Bronchial epithelial cell (primary cell): ENCODE data around the gene TNN. TPM values are rescaled to one million over a fixed set of nuclear protein-coding genes. Genes with fewer than 3 reads are reported as not detected.
A peak's percentile ranks its signal among the peaks of the same experiment; 100 is the strongest.

Experiments
- DNase-seq: peaks from one replicate; pipeline ENCODE4 v3.0.0-alpha.2; 2010; ENCODE audit warnings: low read depth
- FAIRE-seq: peaks from 2 replicates; lab custom pipeline; 2011; peaks lifted over from hg19 to GRCh38; lab: Jason Lieb, UNC
- H3K27me3 ChIP-seq: 2 replicates; pipeline ENCODE4 v1.5.1; 2011; ENCODE audit warnings: low read length; ENCODE audit not compliant: control insufficient read depth, insufficient read depth
- H3K36me3 ChIP-seq: 2 replicates; pipeline ENCODE4 v1.5.1; 2011; ENCODE audit warnings: low read length; ENCODE audit not compliant: control insufficient read depth, insufficient read depth
- H3K4me3 ChIP-seq: 2 replicates; pipeline ENCODE4 v1.5.1; 2011; ENCODE audit warnings: mild to moderate bottlenecking, low read depth, low read length, control low read depth
- total RNA-seq: library from RNA; depleted of rRNA; stranded (reverse); fragments of >200 nt; gene quantifications from 2 replicates; pipeline ENCODE4 v1.2.1, GENCODE V29; 2014
- TF ChIP-seq, protein P1 (sequence below): IDR thresholded peaks from 2 replicates; pipeline ENCODE4 v1.5.1; 2011; ENCODE audit warnings: mild to moderate bottlenecking, moderate library complexity, low read length, control low read depth, inconsistent platforms; ENCODE audit not compliant: insufficient read depth, severe bottlenecking

Gene TNN
- total RNA-seq, 1 donor from 2014 or later = not detected

DNA sequence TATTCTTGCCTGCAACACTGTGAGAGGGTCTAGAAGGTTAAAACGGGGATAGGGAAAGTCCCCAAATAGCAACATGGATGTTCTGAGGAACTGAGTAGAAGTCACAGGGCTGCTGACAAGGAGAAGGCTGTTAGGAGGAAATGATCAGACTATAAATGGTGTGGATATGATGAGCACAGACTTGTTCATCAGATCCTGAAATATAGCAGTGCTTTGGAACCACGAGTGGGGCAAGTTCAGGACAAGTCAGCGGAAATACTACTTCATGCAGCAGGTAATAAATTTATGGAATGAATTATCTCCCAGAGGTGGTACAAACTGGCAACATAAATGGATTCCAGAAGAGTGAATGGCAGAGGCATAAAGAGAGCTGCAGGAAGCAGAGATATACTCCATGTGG lies 128.2 kb downstream of the TNN start:
- Histone ChIP-seq H3K36me3 (no peaks in the 10 kb centered on the region), H3K27me3 (peaks cover 2% of the 10 kb centered on the region), H3K4me3 (no peak overlapping the region)
- FAIRE-seq (no peak), DNase-seq (peak; percentile 83)
- TF ChIP-seq, protein P1, sequence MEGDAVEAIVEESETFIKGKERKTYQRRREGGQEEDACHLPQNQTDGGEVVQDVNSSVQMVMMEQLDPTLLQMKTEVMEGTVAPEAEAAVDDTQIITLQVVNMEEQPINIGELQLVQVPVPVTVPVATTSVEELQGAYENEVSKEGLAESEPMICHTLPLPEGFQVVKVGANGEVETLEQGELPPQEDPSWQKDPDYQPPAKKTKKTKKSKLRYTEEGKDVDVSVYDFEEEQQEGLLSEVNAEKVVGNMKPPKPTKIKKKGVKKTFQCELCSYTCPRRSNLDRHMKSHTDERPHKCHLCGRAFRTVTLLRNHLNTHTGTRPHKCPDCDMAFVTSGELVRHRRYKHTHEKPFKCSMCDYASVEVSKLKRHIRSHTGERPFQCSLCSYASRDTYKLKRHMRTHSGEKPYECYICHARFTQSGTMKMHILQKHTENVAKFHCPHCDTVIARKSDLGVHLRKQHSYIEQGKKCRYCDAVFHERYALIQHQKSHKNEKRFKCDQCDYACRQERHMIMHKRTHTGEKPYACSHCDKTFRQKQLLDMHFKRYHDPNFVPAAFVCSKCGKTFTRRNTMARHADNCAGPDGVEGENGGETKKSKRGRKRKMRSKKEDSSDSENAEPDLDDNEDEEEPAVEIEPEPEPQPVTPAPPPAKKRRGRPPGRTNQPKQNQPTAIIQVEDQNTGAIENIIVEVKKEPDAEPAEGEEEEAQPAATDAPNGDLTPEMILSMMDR = no peak

GRCh38 chr1:175197531-175197930 lies 129.9 kb downstream of the TNN start:
- DNase-seq (peak; percentile 98), FAIRE-seq (peak; percentile 87)
- Histone ChIP-seq H3K27me3 (peaks cover 2% of the 10 kb centered on the region), H3K36me3 (no peaks in the 10 kb centered on the region), H3K4me3 (no peak overlapping the region)
- TF ChIP-seq, protein P1 = no peak

Other genes starting within 250 kb of the TNN start
- gene CACYBP, start 67.9 kb upstream of the TNN start, total RNA-seq = 44.2 and 155 TPM in 2 replicates
- 21.3 and 25.0 TPM in 2 replicates for gene MRPS14, start 44.4 kb upstream of the TNN start, total RNA-seq
- gene KIAA0040, start 124.9 kb downstream of the TNN start, total RNA-seq = 2.7 and 3.9 TPM in 2 replicates